ENCODE measurements around the gene LYPD6B. TPM values are rescaled to one million over a fixed set of nuclear protein-coding genes. Genes with fewer than 3 reads are reported as not detected.

Gene LYPD6B
- total and polyA plus RNA-seq, 2 experiments from 2014 or later = 1.7 to 3.6 TPM

GRCh38 chr2:149160195-149160594, 121.7 kb downstream of the LYPD6B start:
- no peak overlapping the region for H3K4me3 Mint-ChIP-seq
- Histone ChIP-seq H3K27ac (ENCODE audit: low read depth) (no peak overlapping the region), H3K79me2 (replicated peaks; ENCODE audit: insufficient read depth) (no peaks in the 10 kb centered on the region), H2AFZ (no peak overlapping the region; the same call in 1 of the 2 replicates), H3K4me1 (ENCODE audit: insufficient read depth) (peaks cover 14% of the 10 kb centered on the region; the same call in 1 of the 2 replicates), H4K20me1 (replicated peaks; ENCODE audit: insufficient read depth) (no peaks in the 10 kb centered on the region), H3K27me3 (ENCODE audit: insufficient read depth) (no peaks in the 10 kb centered on the region), H3K4me3 (no peak overlapping the region), H3F3A (replicated peaks; ENCODE audit: low read depth) (no peaks in the 10 kb centered on the region), H3K9me2 (ENCODE audit: insufficient read depth) (no peaks in the 10 kb centered on the region), H3K36me3 (ENCODE audit: insufficient read depth) (no peaks in the 10 kb centered on the region), H3K4me2 (no peak overlapping the region)
- ATAC-seq = no peak
- TF ChIP-seq NANOG (IDR thresholded peaks at IDR 0.05; ENCODE audit: borderline replicate concordance) = no peak
- TF ChIP-seq ZNF114 (CRISPR knock-in tag; IDR thresholded peaks at IDR 0.05) = no peak
- TF ChIP-seq JUNB (IDR thresholded peaks at IDR 0.05; ENCODE audit: unreplicated experiment) = no peak
- no peak for TF ChIP-seq CREB1 (CRISPR knock-in tag; IDR thresholded peaks at IDR 0.05; ENCODE audit: low read depth)
- no peak for TF ChIP-seq ETS1 (IDR thresholded peaks at IDR 0.05)
- TF ChIP-seq CTCF (conservative IDR thresholded peaks at IDR 0.05; ENCODE audit: low read depth in 2 of 2) = no peak
- no peak for TF ChIP-seq EZH2 (IDR thresholded peaks at IDR 0.05; ENCODE audit: low read depth, unreplicated experiment)
- no peak for TF ChIP-seq POLR2AphosphoS5 (IDR thresholded peaks at IDR 0.05; ENCODE audit: low read depth)
- no peak for TF ChIP-seq ZNF462 (CRISPR knock-in tag; IDR thresholded peaks at IDR 0.05)
- no peak for TF ChIP-seq STAT1 (IDR thresholded peaks at IDR 0.05; ENCODE audit: unreplicated experiment)
- no peak for TF ChIP-seq REST (IDR thresholded peaks at IDR 0.05; ENCODE audit: unreplicated experiment)
- no peak for TF ChIP-seq ZNF331 (CRISPR knock-in tag; IDR thresholded peaks at IDR 0.05; ENCODE audit: low read depth)
- no peak for TF ChIP-seq EZH2phosphoT487 (IDR thresholded peaks at IDR 0.05; ENCODE audit: unreplicated experiment)
- H3K9me3 Mint-ChIP-seq = no peaks in the 10 kb centered on the region; the same call in 2 of the 3 replicates
- no peaks in the 10 kb centered on the region for H3K36me3 Mint-ChIP-seq (ENCODE audit: low read depth)
- no peak for DNase-seq (ENCODE audit: low spot score)
- H3K27me3 Mint-ChIP-seq (ENCODE audit: insufficient read depth, low read depth, poor library complexity) = peaks cover under 1% of the 10 kb centered on the region
- H3K4me1 Mint-ChIP-seq = peaks cover 48% of the 10 kb centered on the region
- no peak overlapping the region for H3K27ac Mint-ChIP-seq
